Ascending aorta (tissue), 2 donors: ENCODE measurements around the gene TXK. TPM values are rescaled to one million over a fixed set of nuclear protein-coding genes. Genes with fewer than 3 reads are reported as not detected.

Experiments used
- DNase-seq, 2 donors: peaks; one replicate each; pipeline ENCODE4 v3.0.0-alpha.2; 2019; ENCODE audit warnings: low spot score in 2 of 2
- H3K27ac ChIP-seq, 2 donors: fragments of 200-600 bp; sonication (generic); one replicate each; pipeline ENCODE4 v1.5.1; 2016 to 2017; ENCODE audit warnings: mild to moderate bottlenecking in 1 of 2
- H3K27me3 ChIP-seq: fragments of 200-600 bp; sonication (generic); one replicate; pipeline ENCODE4 v1.5.1; 2017
- H3K36me3 ChIP-seq, 2 donors: fragments of 200-600 bp; sonication (generic); one replicate each; pipeline ENCODE4 v1.5.1; 2016
- H3K4me1 ChIP-seq, 2 donors: fragments of 200-600 bp; sonication (generic); one replicate each; pipeline ENCODE4 v1.5.1; 2016 to 2017; ENCODE audit warnings: mild to moderate bottlenecking in 1 of 2
- H3K4me3 ChIP-seq, 2 donors: fragments of 200-600 bp; sonication (generic); one replicate each; pipeline ENCODE4 v1.5.1; 2016 to 2017; ENCODE audit warnings: mild to moderate bottlenecking in 1 of 2
- H3K9me3 ChIP-seq, 2 donors: fragments of 200-600 bp; sonication (generic); one replicate each; pipeline ENCODE4 v1.5.1; 2016
- intact Hi-C: fragments of 100-400 bp; cut with DNase I; formaldehyde crosslinking; loops from one replicate; pipeline ENCODE4 v1.15.1; 2023
- total RNA-seq: library from RNA; depleted of rRNA; stranded (reverse); fragments of >200 nt; gene quantifications from one replicate; pipeline ENCODE4 v1.1.0, GENCODE V29; 2016
- TF ChIP-seq, protein P1 (sequence below), 3 experiments: fragments of 200-600 bp in 2 of 3; fragments of 450-650 bp in 1 of 3; sonication (generic) in 2 of 3; IDR thresholded peaks; one replicate each; pipeline ENCODE4 v1.5.1; 2016 to 2019; ENCODE audit warnings: antibody characterized with exemption in 3 of 3, mild to moderate bottlenecking in 1 of 3, moderate library complexity in 1 of 3

Gene TXK
- total RNA-seq, result not detected

DNA sequence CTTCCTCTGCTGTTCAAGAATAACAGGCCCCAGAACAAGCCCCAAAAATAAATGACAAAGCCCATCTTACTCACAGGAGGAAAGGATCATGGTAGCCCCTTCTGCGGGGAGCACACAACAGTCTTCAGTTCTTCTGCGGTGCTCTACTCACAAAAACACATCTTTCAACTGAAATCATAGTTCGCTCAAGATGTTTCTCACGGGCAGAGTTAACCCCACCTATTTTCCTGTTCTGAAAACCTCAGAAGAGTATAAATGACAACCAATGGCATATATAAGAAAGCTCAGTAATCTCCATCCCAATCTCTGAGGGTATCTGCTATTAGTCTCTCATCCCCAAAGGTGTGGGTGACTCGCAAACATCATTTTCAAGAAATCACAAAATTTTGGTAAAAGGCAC is at the start of gene TXK:
Gene TXK (minus strand): TSS at position 170 of the 400 bp plus-strand sequence. CDS start 80 bp downstream, at position 90.
- Histone ChIP-seq H3K4me3 (no peak within 1 kb of the TSS), H3K27ac (no peak within 1 kb of the TSS), H3K4me1 (no peaks in the 10 kb centered on the region), H3K9me3 (no peaks in the 10 kb centered on the region), H3K27me3 (no peaks in the 10 kb centered on the region), H3K36me3 (peaks cover 0 to 15% of the 10 kb centered on the region in 2 donors)
- intact Hi-C loops, result no loop called here
- no peak for DNase-seq
- TF ChIP-seq, protein P1, sequence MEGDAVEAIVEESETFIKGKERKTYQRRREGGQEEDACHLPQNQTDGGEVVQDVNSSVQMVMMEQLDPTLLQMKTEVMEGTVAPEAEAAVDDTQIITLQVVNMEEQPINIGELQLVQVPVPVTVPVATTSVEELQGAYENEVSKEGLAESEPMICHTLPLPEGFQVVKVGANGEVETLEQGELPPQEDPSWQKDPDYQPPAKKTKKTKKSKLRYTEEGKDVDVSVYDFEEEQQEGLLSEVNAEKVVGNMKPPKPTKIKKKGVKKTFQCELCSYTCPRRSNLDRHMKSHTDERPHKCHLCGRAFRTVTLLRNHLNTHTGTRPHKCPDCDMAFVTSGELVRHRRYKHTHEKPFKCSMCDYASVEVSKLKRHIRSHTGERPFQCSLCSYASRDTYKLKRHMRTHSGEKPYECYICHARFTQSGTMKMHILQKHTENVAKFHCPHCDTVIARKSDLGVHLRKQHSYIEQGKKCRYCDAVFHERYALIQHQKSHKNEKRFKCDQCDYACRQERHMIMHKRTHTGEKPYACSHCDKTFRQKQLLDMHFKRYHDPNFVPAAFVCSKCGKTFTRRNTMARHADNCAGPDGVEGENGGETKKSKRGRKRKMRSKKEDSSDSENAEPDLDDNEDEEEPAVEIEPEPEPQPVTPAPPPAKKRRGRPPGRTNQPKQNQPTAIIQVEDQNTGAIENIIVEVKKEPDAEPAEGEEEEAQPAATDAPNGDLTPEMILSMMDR (IDR thresholded peaks at IDR 0.05), result no peak

DNA sequence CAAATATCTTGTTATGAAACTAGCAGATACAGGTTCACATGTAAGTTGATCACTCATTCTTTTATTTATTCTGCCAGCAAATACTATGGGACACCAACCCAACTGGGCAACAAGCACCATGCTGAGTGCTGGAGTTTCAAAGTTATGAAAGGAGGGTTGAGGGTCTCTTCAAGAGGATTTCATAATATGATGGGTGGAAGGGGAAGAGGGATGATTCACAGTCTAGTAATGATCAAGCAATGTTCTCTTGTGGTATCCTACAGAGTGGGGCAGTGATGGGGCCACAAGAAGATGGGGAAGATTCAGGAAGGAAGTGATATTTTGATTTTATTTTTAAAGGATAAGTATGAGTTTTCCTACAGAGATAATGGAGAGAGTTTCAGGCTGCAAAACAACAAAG is 46.2 kb upstream of the TXK start:
- Histone ChIP-seq H3K9me3 (no peaks in the 10 kb centered on the region), H3K36me3 (no peaks in the 10 kb centered on the region), H3K27ac (no peak overlapping the region), H3K27me3 (no peaks in the 10 kb centered on the region), H3K4me1 (no peaks in the 10 kb centered on the region), H3K4me3 (no peak overlapping the region)
- DNase-seq, result no peak
- TF ChIP-seq, protein P1 (IDR thresholded peaks at IDR 0.05), result no peak
- intact Hi-C loops, result no loop called here

DNA sequence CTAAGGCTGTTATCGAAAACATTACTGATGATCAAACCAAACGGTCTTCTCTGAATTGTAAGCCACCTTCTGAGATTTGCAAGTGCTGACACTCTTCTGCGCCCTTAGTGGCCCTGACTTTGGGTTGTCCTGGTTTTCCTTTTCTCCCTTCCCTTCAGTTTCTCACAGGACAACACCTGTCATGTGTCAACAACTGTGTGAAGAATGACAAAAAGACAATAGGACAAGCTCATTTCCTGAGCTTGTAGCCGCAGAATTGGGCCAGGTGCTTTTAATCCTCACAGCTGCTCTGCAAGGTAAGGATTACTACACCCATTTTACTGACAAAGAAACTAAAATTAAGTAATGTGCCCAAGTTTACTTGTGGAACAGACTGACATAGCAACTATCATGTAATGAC is 44.9 kb upstream of the TXK start:
- no peak overlapping the region for H3K27ac ChIP-seq
- no peaks in the 10 kb centered on the region for H3K4me1 ChIP-seq
- no peaks in the 10 kb centered on the region for H3K27me3 ChIP-seq
- intact Hi-C loops, result no loop called here
- no peaks in the 10 kb centered on the region for H3K9me3 ChIP-seq
- TF ChIP-seq, protein P1 (IDR thresholded peaks at IDR 0.05), result no peak
- DNase-seq, result no peak
- no peaks in the 10 kb centered on the region for H3K36me3 ChIP-seq
- H3K4me3 ChIP-seq, result no peak overlapping the region

DNA sequence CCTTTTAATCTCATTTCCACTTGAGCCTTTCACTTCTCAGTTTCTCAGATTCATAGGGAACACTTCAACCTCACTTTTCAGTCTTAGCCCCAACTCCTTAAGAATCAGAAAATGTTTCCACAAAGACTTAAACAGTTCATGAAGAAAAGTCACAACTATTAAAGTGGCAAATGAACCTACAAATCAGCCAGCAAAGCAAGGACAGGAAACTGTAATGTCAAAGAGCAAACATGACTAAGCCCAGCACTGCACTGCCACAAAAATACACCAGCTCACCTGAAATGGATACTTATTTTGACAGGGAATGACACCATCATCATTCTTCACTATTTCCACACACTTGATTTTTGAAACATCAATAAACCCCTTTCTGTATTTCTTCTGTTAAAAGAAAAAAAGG is 41.8 kb upstream of the TXK start:
- DNase-seq, result no peak
- no peaks in the 10 kb centered on the region for H3K9me3 ChIP-seq
- H3K27me3 ChIP-seq, result no peaks in the 10 kb centered on the region
- intact Hi-C loops, result no loop called here
- no peaks in the 10 kb centered on the region for H3K36me3 ChIP-seq
- no peaks in the 10 kb centered on the region for H3K4me1 ChIP-seq
- no peak overlapping the region for H3K27ac ChIP-seq
- TF ChIP-seq, protein P1 (IDR thresholded peaks at IDR 0.05), result no peak
- no peak overlapping the region for H3K4me3 ChIP-seq

DNA sequence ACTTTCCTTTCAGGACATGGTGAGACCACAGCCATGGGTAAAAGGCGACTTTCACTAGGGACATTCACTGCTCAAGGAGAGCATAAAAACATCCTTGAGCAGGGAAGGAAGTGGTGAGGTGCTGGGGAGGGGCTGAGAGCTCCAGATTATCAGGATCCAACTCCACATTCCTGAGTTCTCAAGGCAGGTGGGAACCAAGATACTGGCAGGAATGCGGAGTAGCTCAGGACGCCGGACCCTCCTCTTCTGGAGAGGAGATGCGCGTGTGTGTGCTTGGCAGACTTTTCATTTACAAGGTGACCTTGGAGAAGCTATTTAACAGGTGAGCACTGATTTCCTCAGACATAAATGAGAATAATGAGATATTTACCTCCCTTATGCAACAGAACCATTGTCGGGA is 41.3 kb upstream of the TXK start:
- Histone ChIP-seq H3K4me1 (no peaks in the 10 kb centered on the region), H3K9me3 (no peaks in the 10 kb centered on the region), H3K36me3 (no peaks in the 10 kb centered on the region), H3K27ac (no peak overlapping the region), H3K4me3 (no peak overlapping the region), H3K27me3 (no peaks in the 10 kb centered on the region)
- DNase-seq, result no peak
- intact Hi-C loops, result no loop called here
- TF ChIP-seq, protein P1 (IDR thresholded peaks at IDR 0.05), result no peak
